GM19351 (cell line): ENCODE measurements around the gene C14orf93.

ENCODE experiments used
- ATAC-seq: cut with Tn5 transposase; IDR thresholded peaks from one replicate; pipeline ENCODE4 v1.9.1; 2021; ENCODE audit warnings: mild to moderate bottlenecking, moderate library complexity; ENCODE audit not compliant: unreplicated experiment

The C14orf93 gene

DNA sequence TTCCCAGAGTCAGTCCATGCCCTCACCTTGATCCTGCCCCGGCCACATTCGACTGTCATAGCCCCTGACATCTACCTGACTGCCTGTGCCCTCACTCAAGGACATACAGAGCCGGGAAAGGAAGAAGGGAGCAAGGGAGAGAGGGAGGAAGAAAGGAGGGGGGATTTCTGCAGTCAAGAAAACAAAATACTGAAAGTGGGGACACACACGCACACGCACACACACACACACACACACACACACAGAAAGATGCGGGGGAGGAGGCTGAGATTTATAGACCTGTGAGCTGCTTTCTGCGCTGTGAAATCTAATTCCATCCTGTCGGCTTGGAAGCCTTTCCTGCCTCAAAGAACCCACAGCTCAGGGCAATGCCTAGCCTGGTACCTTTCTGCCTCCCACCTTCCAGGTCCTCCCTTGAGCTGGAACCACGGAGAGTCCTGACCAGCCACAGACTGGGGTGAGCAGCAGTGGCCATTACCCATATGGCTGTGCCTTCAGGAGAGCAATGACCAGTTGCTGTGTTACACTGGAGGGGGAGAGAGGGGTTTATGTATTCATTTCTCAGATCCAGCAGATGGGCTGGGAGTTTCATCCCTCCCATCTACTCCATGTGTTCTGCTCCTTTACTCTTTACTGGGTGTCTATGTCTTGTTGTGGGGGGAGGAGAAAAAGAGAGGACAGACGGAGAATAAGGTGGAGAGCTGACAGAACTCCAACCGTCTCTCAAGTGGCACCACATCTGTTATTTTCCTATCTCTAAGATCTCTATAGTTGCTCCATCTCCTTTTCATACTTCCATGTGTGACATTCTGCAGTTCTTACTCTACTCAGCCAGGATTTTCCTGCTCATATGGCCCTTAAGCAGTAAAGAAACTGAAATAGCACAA lies 12.9 kb downstream of the C14orf93 start:
- ATAC-seq: no peak

DNA sequence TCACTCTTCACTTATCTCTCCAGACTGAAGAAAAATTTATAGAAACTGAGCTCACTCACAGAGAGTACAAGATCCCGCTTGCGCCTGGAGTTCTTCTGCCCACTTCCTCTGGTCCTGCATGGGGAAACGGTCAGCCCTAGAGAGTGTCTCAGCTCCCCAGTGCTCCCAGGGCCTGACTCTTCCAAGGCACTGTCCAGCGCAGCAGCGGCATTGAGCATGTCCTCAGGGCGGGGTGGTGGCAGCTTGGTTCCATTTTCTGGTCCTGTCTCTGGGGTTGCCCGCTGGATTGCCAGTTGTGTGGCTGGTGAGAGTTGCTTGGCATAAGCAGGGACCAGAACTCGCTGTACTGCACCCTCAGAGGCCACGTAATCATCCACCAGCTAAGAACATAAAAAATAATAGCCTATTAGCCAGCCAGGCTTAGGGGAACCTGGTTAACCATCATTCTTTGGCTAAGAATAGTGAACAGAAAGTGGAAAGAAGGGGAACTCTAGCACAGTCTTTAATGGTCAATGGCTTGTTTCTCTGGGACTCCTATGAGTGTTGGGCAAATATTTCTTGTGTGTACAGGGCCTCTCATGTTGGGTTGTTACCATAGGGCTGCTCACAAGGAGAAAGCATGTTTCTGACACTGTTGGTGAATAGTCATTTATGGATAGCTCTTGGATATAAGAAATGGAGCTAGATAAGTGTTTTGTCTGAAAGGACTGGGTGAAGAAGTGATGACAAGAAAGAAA lies 13.9 kb downstream of the C14orf93 start:
- ATAC-seq: no peak

- ATAC-seq: no peak
Measured at GRCh38 chr14:22994762-22995275, 15.1 kb downstream of the C14orf93 start.

- ATAC-seq: no peak
Measured at GRCh38 chr14:22993517-22993916, 16.4 kb downstream of the C14orf93 start.

GRCh38 chr14:22991852-22992251 lies 18.1 kb downstream of the C14orf93 start:
- no peak for ATAC-seq

- ATAC-seq: no peak
Measured at GRCh38 chr14:22987291-22987690, 22.7 kb downstream of the C14orf93 start.

DNA sequence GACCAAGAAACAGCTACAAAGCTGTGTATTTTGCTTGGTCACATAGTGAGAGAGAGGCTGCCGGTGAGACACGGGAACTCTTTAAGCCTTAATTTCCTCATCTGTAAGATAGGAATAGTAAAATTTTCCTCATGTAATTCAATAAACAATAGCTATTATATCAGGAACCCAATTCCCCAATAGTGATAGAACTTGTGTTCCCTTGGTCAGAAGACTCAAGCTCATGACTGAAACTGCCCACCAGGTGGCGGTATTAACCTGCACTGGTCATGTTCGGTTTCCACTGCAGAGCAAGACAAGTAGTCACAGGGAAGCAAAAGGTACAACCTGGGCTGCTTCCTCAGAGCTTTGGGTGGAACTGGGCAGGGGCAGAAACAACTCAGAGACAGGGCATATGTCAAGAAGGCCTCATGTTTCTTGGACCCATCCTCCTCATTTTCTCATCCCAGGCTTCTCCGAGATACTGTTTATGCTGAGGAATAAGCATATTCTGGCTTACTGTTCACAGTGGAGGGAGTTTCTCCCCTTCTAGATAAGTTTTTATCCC lies 23.4 kb downstream of the C14orf93 start:
- ATAC-seq: no peak

DNA sequence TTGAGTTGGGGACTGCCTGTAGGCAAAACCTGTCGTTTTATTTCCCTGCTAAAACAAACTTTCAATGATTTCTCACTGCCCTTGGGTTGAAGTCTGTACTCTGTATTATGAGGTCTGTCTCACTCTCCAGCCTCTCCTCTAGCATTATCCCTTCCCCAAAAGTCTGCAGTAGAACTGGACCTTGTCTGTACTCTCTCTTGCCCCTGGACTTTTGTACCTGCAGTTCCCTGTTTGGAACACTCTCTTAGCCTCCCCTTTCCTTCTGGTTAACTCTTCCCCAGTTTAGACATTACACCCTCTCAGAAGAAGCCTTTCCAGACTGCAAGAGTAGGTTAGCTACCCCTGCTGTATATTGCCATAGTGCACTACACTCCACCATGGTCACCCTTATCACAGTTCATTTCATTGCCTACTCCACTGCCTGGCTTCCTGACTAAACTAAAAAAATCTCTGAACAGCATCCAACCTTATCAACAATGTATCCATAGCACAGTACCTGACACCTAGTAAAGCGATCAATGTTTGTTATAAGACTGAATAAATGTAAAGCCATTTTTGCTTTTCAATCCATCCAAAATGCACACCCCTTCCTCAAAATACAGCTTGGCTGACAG lies 23.9 kb downstream of the C14orf93 start:
- ATAC-seq: no peak

GRCh38 chr14:22984959-22985658 lies 24.8 kb downstream of the C14orf93 start:
- no peak for ATAC-seq

GRCh38 chr14:22982477-22983245 lies 27.3 kb downstream of the C14orf93 start, which contains the start of gene AJUBA:
AJUBA (minus strand) TSS chr14:22982551; CDS start chr14:22982266, 285 bp downstream.
- no peak for ATAC-seq

DNA sequence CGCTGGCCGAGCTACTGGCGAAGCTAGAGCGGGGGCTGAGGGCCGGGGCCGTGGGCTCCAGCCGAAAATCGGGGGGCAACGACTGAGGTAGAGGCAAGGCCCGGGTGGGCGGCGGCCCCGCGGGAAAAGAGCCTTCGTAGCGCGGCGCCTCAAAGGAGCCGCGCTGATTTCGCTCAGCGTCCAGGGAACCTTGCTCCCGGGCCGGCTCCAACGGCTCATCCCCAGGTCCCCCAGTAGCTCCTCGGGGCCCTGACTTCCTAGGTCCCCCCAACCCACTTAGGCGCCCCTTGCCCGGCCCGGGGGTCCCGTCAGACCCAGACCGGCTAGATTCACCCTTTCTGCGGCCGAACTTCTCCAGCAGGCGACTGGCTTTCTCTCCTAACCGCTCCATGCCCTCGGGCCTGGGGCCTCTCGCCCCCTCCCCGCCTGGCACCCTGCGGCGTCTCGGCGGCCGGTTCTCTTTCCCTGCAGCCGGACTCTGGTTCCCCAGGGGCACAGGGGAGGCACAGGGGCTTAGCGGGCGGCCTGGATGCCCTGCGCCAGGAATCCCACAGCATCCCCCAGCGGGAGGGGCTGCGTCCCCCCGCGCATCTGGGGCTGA lies 28.0 kb downstream of the C14orf93 start:
- no peak for ATAC-seq

DNA sequence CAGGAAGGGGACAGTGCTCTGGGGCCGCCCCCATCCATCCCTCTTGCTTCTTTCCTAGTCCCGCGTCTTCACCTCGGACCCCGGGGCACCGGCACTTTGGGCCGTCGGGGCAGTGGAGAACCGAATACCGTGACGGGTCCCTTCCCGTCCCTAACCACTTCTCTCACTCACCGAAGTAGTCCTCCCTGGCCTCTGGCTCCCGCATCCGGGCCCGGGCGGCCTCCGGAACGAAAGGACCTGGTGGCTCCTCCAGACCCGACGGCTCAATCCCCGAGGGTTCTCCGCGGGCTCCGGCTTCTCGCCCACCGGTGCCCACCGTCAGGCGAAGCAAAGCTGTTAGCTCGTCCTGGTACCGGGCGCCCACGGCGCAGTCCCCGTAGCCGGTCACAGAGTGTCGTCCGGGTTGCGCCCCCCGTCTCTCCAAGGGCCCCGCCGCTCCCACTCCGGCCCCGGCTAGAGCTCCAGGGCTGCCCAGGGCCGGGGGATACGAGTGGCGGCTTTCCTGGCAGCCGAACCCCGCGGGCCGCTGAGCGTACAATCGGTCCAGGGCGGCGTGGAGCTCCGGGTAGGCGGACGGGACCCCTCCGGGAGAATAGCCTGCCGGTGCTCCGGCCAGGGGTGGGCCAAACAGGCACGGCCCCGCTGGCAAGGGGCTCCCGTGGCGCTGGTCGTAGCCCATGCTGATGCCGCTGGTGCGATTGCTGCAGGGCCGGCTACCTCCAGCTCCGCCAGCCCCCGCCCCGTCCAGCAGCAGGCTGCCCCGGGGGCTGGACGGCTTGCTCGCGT lies 28.7 kb downstream of the C14orf93 start:
- no peak for ATAC-seq

DNA sequence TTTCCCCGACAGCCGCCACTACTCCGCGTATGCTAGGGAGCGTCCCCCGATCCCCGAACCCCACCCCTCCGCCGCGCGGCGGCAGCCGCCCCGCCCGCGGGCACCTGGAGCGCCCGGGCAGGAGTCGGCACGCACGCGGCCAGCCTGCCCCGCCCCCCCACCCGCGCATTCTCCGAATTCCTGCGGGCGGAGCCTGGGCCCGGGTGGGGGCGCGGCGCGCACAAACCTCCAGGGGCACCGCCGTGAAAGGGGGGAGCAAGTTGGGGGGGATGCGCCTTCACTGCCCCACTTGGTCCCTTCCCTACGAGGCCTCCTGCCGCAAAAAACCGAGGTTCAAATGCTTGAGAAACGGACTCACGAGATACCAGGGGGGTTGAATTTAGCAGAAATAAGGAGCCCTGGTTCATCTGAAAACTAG lies 29.3 kb downstream of the C14orf93 start:
- ATAC-seq: no peak

DNA sequence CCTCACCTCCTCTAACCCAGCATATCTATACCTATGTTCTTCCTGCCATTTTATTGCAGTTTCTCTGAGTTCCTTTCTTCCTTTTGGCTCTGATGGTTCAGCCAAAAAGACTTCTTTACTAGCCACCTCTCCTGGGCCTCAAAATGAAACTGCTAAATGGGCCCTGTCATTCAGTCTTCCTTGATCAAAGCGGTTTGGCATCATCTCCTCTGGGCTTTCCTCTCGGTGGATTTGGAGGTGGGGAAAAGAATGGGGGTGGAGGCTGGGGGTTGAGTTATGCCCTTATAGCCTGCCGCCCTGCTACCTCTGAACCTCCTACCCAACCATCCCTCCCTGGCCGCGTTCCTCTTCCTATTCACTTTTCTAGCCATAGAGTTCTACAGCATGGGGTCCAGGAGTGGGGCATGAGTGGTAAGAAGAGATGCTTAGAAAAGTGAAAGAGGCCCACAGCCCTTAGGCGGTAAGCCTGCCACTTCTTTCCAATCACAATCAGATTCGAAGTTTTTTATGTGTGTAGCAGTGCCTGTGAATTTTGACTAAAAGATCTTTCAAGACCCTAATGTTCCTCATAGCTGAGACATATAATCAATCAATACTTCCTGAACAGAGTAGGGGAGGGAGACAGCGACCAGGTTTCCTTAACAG lies 30.1 kb downstream of the C14orf93 start:
- no peak for ATAC-seq

- ATAC-seq: no peak
Measured at GRCh38 chr14:22978981-22979671, 30.8 kb downstream of the C14orf93 start.

GRCh38 chr14:22978487-22978837 lies 31.5 kb downstream of the C14orf93 start:
- no peak for ATAC-seq

DNA sequence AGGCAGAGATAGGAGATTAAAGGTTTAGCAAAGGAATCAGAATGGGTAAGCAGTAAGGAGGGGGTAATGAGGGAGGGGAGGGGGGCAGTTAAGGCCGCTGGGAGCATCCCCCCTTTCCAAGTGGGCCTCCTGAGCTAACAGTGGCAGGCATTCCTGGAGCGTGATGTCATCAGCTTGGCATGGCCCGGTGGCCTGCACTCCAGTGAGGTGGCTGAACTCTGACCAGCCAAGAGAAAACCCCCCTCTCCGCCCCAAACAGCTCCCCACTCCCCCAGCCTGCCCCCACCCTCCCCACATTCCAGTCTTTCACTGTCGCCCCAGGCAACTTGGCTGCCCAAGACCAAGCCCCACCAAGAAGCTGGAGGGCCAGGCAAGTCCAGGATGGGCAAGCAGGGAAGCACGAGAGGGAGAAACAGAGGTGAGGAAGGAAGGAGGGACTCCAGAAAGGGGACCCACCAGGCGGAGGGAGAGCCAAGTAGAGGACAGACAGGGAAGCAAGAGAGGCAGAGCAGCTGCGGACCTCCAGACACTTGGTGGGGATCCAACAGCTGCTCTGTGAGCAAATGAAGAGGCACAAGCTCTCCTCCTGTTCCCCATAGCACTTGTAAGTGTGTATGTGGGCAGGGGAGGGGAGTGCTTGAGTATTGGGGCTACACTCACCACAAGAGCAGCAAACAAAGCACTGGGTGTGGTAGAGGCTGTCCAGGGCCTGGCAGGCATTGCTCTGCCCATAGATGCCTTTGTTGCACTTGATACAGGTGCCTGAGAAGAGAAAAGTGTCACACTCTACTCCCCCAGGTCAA lies 32.1 kb downstream of the C14orf93 start:
- no peak for ATAC-seq
